Measurements from ENCODE around the gene POLRMT.

POLRMT gene

GRCh38 chr19:648305-648704, 15.0 kb upstream of the POLRMT start:
- TF ChIP-seq CTCF (IDR thresholded peaks at IDR 0.05; ENCODE audit: insufficient read depth, low read length, missing control alignments): no peak
- ChIA-PET POLR2A (no interaction called here), CTCF (no interaction called here)
- H3K4me3 ChIP-seq (ENCODE audit: low read depth, low read length): no peak overlapping the region
- DNase-seq (ENCODE audit: low read depth, low spot score): no peak

- CTCF ChIA-PET: no interaction called here
- no peak for DNase-seq (ENCODE audit: low read depth, low spot score)
- no peak overlapping the region for H3K4me3 ChIP-seq (ENCODE audit: low read depth, low read length)
- POLR2A ChIA-PET: no interaction called here
- TF ChIP-seq CTCF (IDR thresholded peaks at IDR 0.05; ENCODE audit: insufficient read depth, low read length, missing control alignments): no peak
Measured at GRCh38 chr19:647566-648284, 14.4 kb upstream of the POLRMT start.

- POLR2A ChIA-PET: no interaction called here
- DNase-seq (ENCODE audit: low read depth, low spot score): no peak
- no peak overlapping the region for H3K4me3 ChIP-seq (ENCODE audit: low read depth, low read length)
- TF ChIP-seq CTCF (IDR thresholded peaks at IDR 0.05; ENCODE audit: insufficient read depth, low read length, missing control alignments): no peak
- CTCF ChIA-PET: no interaction called here
Measured at GRCh38 chr19:646779-647565, 13.6 kb upstream of the POLRMT start.

- TF ChIP-seq CTCF (IDR thresholded peaks at IDR 0.05; ENCODE audit: insufficient read depth, low read length, missing control alignments): no peak
- no peak for DNase-seq (ENCODE audit: low read depth, low spot score)
- ChIA-PET POLR2A (no interaction called here), CTCF (no interaction called here)
- no peak overlapping the region for H3K4me3 ChIP-seq (ENCODE audit: low read depth, low read length)
Measured at GRCh38 chr19:645912-646778, 12.8 kb upstream of the POLRMT start.

- POLR2A ChIA-PET: no interaction called here
- TF ChIP-seq CTCF (IDR thresholded peaks at IDR 0.05; ENCODE audit: insufficient read depth, low read length, missing control alignments): no peak
- no peak overlapping the region for H3K4me3 ChIP-seq (ENCODE audit: low read depth, low read length)
- no peak for DNase-seq (ENCODE audit: low read depth, low spot score)
- CTCF ChIA-PET: no interaction called here
Measured at GRCh38 chr19:644789-645188, 11.5 kb upstream of the POLRMT start.

GRCh38 chr19:644363-644762, 11.0 kb upstream of the POLRMT start:
- no peak for DNase-seq (ENCODE audit: low read depth, low spot score)
- no peak for TF ChIP-seq CTCF (IDR thresholded peaks at IDR 0.05; ENCODE audit: insufficient read depth, low read length, missing control alignments)
- POLR2A ChIA-PET: no interaction called here
- H3K4me3 ChIP-seq (ENCODE audit: low read depth, low read length): no peak overlapping the region
- CTCF ChIA-PET: no interaction called here
